Motor neuron (in vitro differentiated cells): Measurements from ENCODE around the gene SCAP. TPM values are rescaled to one million over a fixed set of nuclear protein-coding genes. Genes with fewer than 3 reads are reported as not detected.
"Not testable (repeated sequence)": the region's sequence is repeated elsewhere in the genome, so short reads cannot be mapped to it uniquely, and the experiment has no call there.

Source experiments
- ATAC-seq, 8 experiments: fragments of 200-7000 bp; cut with Tn5 transposase; replicated peaks in 6 of 8; 2 replicates each; pipeline ENCODE4 v1.8.0; 2021; ENCODE audit warnings: mild to moderate bottlenecking in 8 of 8, moderate library complexity in 8 of 8
- H3K27ac ChIP-seq, 2 donors: fragments of 250-450 bp; sonication (Bioruptor Pico); 2 replicates each; pipeline ENCODE4 v1.9.0; 2021; ENCODE audit warnings: antibody characterized with exemption in 2 of 2, mild to moderate bottlenecking in 2 of 2, moderate library complexity in 1 of 2
- H3K4me1 ChIP-seq, 2 donors: fragments of 250-450 bp; sonication (Bioruptor Pico); replicated peaks in 1 of 2; 2 replicates each; pipeline ENCODE4 v1.6.1; 2021; ENCODE audit warnings: antibody characterized with exemption in 2 of 2, mild to moderate bottlenecking in 2 of 2, moderate library complexity in 1 of 2
- H3K4me3 ChIP-seq, 5 donors: fragments of 250-450 bp; sonication (Bioruptor Pico); 2 replicates each; pipeline ENCODE4 v1.9.0; 2021; ENCODE audit warnings: antibody characterized with exemption in 5 of 5, mild to moderate bottlenecking in 5 of 5, moderate library complexity in 4 of 5
- WGBS, 10 experiments: fragments of 450-650 bp; shearing (Covaris generic); methylation state at CpG; one replicate each; pipeline ENCODE4 v1.0.0; 2022; 5-methylcytosine and 5-hydroxymethylcytosine counted together
- in situ Hi-C, 9 experiments: fragments of 400-800 bp; cut with MboI; loops; one replicate each; pipeline ENCODE4 v1.15.0; 2021; ENCODE audit warnings: low sequenced_read_pairs in 9 of 9, low pct_unique_long_range_greater_than_20kb in 2 of 9; ENCODE audit not compliant: unreplicated experiment in 9 of 9
- total RNA-seq, 8 experiments: library from RNA; unstranded; fragments of 300-600 nt; gene quantifications; 2 replicates each; pipeline versions ENCODE4 v1.2.3 to v1.2.4, GENCODE V29; 2022

The SCAP gene
- total RNA-seq, 8 experiments from 2014 or later: 37.3 to 75.9 (median 48.8) TPM

DNA sequence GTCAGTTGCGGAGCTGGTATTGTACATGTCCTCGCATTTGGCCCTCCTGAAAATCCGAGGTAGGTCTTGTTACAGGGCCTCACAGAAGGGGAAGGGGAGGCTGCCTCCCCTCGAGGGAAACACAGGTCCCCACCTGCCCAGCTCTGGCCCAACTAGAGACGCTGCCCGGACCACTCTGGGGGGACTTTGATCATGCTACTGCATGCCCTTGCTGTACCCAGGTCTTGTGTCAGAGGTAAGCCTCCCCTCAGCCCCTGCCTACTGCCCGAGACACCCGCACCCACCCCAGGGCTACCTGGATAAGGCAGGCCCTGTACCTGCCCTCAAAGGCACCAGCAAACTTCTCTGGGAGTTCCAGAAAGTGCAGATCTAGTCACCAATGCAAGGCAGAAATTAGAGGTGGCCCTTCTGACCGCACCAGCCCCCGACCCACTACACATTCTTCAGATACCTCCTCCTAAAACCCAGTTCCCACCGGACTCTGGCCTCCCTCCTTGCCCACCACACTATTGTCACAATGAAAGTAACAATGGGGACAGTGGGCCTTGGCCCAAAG lies 981 bp upstream of the SCAP start:
- in situ Hi-C loops: no loop called here
- Histone ChIP-seq H3K4me1 (peaks cover 3 to 12% of the 10 kb centered on the region in 2 donors), H3K4me3 (peak overlapping the region in 1 of 5 donors; percentile 49), H3K27ac (no peak overlapping the region)
- 67 to 100% (median 92%) methylated on average over 1 to 4 of the region's 11 CpGs; no CpG with 5 or more reads in 4 of the 10 experiments for WGBS, 10 experiments
- ATAC-seq: no peak

DNA sequence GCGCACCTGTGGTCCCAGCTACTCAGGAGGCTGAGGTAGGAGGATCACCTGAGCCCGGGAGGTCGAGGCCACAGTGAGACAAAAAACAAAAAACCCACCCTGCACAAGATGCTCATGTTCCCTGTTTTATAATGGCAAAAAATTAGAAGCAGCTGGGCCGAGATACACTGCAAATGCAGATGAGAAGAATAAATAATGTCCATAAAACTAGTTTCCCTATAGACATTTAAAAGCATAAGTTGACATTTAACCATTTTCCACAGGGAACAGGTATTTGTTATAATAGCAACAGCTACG lies 537 bp upstream of the SCAP start:
- Histone ChIP-seq H3K4me1 (peaks cover 3 to 12% of the 10 kb centered on the region in 2 donors), H3K27ac (peak overlapping the region in 1 of 2 donors; percentile 74), H3K4me3 (peak overlapping the region; percentile 49 to 68 (median 60))
- no peak for ATAC-seq
- WGBS, 10 experiments: 67 to 100% (median 90%) methylated on average over 1 to 5 of the region's 5 CpGs; no CpG with 5 or more reads in 3 of the 10 experiments
- in situ Hi-C loops: no loop called here

DNA sequence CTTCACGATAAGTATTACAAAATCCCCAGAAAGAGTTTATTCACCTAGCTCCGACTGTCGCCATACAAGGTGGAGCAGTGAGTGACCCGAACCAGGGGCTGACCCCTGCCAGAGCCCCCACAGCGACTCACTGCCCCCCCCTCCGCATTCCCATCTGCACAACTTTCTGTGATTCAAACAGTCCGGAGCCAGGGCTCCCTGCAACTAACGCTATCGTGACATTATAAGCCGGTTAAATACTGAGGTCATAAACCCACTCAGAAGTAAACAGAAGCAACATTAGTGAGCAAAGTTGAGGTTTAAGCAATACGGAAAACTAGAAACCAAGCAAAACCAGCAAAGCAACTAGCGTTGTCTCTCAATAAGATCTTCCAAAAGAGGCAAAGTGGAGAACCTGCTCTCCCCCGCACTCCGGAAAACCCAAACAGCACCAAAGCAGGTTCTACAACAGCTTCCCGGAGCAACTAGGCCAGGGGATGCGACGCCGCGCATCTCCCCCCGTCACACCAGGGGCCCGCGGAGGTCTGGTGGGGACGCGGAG lies 642 bp downstream of the SCAP start:
- peak overlapping the region; percentile 47 to 74 for H3K27ac ChIP-seq
- peak in 7 of 8 experiments; percentile 6 to 24 (median 13) for ATAC-seq
- peaks cover 3 to 12% of the 10 kb centered on the region in 2 donors for H3K4me1 ChIP-seq
- H3K4me3 ChIP-seq: peak overlapping the region; percentile 49 to 68 (median 60)
- in situ Hi-C loops: no loop called here
- 0 to 4% (median 0%) methylated on average over 2 to 9 of the region's 24 CpGs; no CpG with 5 or more reads in 2 of the 10 experiments for WGBS, 10 experiments

DNA sequence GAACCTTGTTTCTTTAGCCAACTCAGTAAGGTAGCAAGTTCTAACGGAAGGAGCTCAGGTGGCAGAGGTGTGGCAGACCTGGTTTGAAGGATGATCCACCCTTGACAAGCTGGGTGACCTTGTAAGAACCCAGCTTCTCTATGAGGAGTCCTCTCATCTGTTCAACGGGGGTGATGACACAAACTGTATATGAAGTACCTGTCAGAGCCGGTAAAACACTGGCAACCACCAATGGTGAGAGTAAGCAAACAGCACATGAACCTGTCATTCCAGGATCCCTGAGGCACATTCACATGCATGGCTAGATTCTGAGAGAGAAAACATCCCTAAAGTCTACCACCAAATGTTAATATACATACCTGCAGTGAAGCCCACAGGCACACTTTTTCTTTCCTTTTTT lies 2.4 kb downstream of the SCAP start:
- ATAC-seq: no peak
- 40 to 86% (median 79%) methylated on average over 1 to 2 of the region's 3 CpGs; no CpG with 5 or more reads in 4 of the 10 experiments for WGBS, 10 experiments
- Histone ChIP-seq H3K4me3 (no peak overlapping the region), H3K4me1 (peaks cover 3 to 12% of the 10 kb centered on the region in 2 donors), H3K27ac (no peak overlapping the region)
- in situ Hi-C loops: no loop called here

DNA sequence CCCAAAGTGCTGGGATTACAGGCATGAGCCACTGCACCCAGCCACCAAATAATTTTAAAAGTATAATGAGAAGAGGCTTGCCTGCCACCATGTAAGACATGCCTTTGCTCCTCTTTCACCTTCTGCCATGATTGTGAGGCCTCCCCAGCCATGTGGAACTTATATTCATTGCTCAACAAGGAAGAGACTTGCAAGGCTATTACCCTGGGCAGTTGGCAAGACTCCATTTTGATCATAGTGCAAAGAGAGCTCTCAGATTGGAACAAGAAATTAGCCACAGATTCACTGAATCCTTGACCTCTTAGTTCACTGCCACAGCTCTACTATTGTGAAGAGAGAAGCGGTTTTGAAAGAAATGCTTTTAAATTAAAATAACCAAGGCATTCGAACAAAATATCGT lies 6.1 kb downstream of the SCAP start:
- ATAC-seq: no peak
- in situ Hi-C loops: no loop called here
- H3K4me1 ChIP-seq: peaks cover 3 to 4% of the 10 kb centered on the region in 2 donors
- H3K27ac ChIP-seq: no peak overlapping the region
- no peak overlapping the region for H3K4me3 ChIP-seq
- WGBS, 10 experiments: 77 to 100% (median 92%) methylated on average over 2 to 3 of the region's 3 CpGs; no CpG with 5 or more reads in 2 of the 10 experiments

DNA sequence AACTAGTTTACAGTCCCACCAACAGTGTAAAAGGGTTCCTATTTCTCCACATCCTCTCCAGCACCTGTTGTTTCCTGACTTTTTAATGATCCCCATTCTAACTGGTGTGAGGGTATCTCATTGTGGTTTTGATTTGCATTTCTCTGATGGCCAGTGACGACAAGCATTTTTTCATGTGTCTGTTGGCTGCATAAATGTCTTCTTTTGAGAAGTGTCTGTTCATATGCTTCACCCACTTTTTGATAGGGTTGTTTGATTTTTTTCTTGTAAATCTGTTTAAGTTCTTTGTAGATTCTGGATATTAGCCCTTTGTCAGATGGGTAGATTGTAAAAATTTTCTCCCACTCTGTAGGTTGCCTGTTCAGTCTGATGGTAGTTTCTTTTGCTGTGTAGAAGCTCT lies 7.4 kb downstream of the SCAP start:
- H3K27ac ChIP-seq, in situ Hi-C loops, ATAC-seq, H3K4me3 ChIP-seq, H3K4me1 ChIP-seq: not testable (repeated sequence)
- WGBS, 10 experiments: 100% methylated on average over 1 of the region's 1 CpG; no CpG with 5 or more reads in 8 of the 10 experiments

DNA sequence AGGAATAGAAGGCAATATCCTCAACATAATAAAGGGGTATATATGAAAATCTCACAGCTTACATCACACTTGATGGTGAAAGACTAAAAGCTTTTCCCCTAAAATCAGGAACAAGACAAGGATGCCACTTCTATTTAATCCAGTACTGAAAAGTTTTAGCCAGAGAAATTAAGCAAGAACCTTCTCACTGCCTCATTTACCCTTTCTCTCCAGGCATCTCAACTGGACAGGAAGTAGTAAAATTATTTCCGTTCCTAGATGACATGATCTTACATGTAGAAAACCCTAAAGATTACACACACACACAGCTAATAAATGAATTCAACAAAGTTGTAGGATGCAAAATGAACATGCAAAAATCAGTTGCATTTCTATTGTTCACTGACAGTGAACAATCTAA lies 11.2 kb downstream of the SCAP start:
- Histone ChIP-seq H3K4me3 (no peak overlapping the region), H3K27ac (no peak overlapping the region), H3K4me1 (no peaks in the 10 kb centered on the region)
- ATAC-seq: no peak
- in situ Hi-C loops: no loop called here
- WGBS, 10 experiments: 55 to 100% (median 100%) methylated on average over 1 of the region's 1 CpG; no CpG with 5 or more reads in 2 of the 10 experiments

DNA sequence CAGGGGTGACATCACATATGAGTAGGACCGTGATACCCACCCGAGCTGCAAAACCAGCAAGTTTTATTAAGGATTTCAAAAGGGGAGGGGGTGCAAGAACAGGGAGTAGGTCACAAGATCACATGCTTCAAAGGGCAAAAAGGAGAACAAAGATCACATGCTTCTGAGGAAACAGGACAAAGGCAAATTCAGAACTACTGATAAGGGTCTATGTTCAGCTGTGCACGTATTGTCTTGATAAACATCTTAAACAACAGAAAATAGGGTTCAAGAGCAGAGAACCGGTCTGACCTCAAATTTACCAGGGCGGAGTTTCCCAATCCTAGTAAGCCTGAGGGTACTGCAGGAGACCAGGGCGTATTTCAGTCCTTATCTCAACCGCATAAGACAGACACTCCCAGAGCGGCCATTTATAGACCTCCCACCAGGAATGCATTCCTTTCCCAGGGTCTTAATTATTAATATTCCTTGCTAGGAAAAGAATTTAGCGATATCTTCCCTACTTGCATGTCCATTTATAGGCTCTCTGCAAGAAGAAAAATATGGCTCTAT lies 16.1 kb downstream of the SCAP start:
- H3K4me1 ChIP-seq, in situ Hi-C loops, H3K4me3 ChIP-seq, ATAC-seq, H3K27ac ChIP-seq: not testable (repeated sequence)
- 80 to 100% (median 93%) methylated on average over 1 to 7 of the region's 9 CpGs; no CpG with 5 or more reads in 2 of the 10 experiments for WGBS, 10 experiments

DNA sequence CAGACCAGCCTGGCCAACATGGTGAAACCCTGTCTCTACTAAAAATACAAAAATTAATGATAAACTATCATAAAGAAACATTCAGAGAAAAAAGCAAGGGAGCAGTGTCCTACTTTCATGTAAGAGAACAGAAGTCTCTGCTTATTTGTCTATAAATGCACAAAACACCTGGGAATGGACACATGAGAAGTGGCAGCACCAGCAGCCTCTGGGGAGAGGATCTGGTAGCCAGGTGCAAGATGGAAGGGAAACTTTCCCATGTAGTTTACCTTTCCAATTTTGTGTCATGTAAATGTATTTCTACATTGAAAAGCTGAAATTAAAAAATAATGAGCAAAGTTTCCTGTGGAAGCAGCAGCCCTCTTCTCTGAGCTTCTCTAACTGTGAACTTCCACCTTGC lies 18.8 kb downstream of the SCAP start:
- Histone ChIP-seq H3K4me3 (no peak overlapping the region), H3K27ac (no peak overlapping the region), H3K4me1 (no peaks in the 10 kb centered on the region)
- no peak for ATAC-seq
- in situ Hi-C loops: no loop called here

DNA sequence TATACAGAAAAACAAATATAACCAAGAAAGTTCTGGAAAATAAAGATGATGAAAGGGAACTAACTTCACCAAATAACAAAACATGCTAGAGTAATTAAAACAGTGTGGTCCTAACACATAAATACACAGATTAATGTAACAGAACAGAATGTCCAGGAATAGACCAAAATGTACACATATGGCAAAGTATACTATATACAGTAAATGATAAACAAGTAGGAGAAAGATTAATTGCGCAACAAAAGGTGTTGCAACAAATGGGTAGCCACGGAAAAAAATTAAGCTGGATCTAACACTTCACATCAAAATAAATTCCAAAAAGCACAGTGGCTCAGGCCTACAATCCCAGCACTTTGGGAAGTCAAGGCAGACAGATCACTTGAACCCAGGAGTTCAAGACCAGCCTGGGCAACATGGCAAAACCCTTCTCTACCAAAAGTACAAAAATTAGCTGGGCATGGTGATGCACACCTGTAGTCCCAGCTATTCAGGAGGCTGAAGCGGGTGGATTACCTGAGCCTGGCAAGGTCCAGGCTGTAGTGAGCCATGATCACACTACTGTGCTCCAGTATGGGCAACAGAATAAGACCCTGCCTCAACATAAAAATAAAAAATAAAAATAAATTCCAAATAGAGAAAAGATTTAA lies 19.8 kb downstream of the SCAP start:
- Histone ChIP-seq H3K4me3 (no peak overlapping the region), H3K27ac (no peak overlapping the region), H3K4me1 (no peaks in the 10 kb centered on the region)
- no peak for ATAC-seq
- in situ Hi-C loops: no loop called here
- WGBS, 10 experiments: 50 to 100% (median 97%) methylated on average over 1 to 3 of the region's 3 CpGs

DNA sequence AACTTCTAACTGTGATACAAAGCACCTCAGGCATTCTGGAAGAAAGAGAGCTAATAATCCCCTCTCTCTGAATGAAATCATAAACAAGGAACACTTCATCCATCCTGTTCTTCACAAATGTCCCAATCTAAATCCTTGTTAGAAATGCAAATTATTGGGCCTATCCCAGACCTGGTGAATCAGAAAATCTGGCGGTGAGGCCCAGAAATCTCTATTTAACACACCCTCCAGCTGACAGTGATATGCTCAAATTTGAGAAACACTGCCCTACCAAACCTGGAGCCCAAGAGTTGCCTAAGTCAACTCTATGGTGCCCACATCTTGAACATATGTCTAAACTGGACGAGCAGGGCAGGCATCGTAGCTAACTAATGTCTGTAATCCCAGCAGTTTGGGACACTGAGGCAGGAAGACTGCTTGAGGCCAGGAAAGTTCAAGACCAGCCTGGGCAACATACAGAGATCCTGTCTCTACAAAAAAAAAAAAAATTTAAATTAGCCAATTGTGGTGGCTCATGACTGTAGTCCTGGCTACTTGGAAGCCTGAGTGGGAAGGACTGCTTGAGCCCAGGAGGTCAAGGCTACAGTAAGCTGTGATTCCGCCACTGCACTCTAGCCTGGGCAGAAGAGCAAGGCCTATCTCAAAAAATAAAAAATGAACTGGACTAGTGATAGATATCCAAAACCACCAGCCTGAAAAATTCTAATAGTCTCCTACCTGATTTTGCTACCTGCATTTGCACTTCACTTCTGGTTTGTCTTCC lies 23.1 kb downstream of the SCAP start:
- Histone ChIP-seq H3K4me1 (no peaks in the 10 kb centered on the region), H3K4me3 (no peak overlapping the region), H3K27ac (no peak overlapping the region)
- ATAC-seq: peak in 2 of 8 experiments; percentile 72 to 84
- 67 to 100% (median 86%) methylated on average over 1 to 3 of the region's 4 CpGs; no CpG with 5 or more reads in 1 of the 10 experiments for WGBS, 10 experiments
- in situ Hi-C loops: no loop called here

DNA sequence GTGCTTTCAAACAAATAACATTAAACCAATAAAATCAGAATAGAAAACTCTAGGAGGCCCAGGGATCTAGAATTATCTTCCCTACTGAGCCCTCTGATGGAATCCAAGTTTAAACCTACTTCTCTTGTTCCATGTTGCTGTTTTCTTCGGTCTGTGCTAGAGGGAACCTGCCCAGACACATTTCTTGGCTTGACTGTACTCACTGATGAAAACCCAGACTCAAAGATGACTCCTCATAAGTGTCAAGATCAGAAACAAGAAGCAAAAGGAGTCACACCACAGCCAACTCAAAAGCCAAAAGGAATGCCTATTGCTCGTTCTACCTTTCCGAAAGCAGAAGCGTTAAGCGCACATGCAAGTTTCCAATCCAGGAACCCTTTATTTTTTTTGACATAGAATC lies 31.6 kb downstream of the SCAP start:
- H3K4me3 ChIP-seq: no peak overlapping the region
- no peak overlapping the region for H3K27ac ChIP-seq
- ATAC-seq: no peak
- in situ Hi-C loops: no loop called here
- 13 to 100% (median 93%) methylated on average over 1 to 5 of the region's 5 CpGs for WGBS, 10 experiments
- peaks cover 2 to 5% of the 10 kb centered on the region in 2 donors for H3K4me1 ChIP-seq

DNA sequence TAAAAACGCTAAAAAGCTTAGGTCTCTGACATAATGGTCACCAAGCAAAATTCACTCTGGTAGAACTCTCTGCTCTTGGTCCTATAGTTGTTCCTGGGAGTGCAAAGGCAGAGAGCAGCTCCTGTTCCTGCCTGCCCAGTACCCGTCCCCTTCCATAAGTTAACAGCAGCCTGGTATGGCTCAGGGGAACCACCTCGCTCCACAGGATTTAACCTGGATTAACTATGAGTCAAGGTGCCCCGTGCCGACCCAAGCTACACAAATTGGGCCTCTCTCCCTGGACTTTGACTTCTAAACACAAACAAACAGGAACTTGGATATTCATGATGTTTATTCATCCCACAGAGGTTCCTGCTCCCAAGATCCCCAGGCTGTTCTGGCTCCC lies 32.1 kb downstream of the SCAP start:
- ATAC-seq: peak in 7 of 8 experiments; percentile 11 to 57 (median 49)
- 0 to 100% (median 70%) methylated on average over 1 to 4 of the region's 5 CpGs; no CpG with 5 or more reads in 3 of the 10 experiments for WGBS, 10 experiments
- H3K27ac ChIP-seq: no peak overlapping the region
- in situ Hi-C loops: no loop called here
- no peak overlapping the region for H3K4me3 ChIP-seq
- H3K4me1 ChIP-seq: peaks cover 2 to 5% of the 10 kb centered on the region in 2 donors
